ENCODE data around the gene GLIS1. TPM values are rescaled to one million over a fixed set of nuclear protein-coding genes. Genes with fewer than 3 reads are reported as not detected.

The GLIS1 gene
- total RNA-seq, 1 experiment from 2014 or later, result 0.13 TPM

GRCh38 chr1:53688381-53689102 is 50.4 kb downstream of the GLIS1 start:
- no peak for DNase-seq (ENCODE audit: low spot score)
- H3K27ac ChIP-seq (ENCODE audit: low read depth, low read length, poor library complexity, severe bottlenecking), result no peak overlapping the region
- POLR2A ChIA-PET (ENCODE audit: low non-redundant PET), result no interaction called here
- no peaks in the 10 kb centered on the region for H3K9me3 ChIP-seq (ENCODE audit: low read depth, low read length, poor library complexity, severe bottlenecking)
- CTCF ChIA-PET, result no interaction called here
- no peak overlapping the region for H3K4me3 ChIP-seq (ENCODE audit: low read depth, low read length, poor library complexity, severe bottlenecking)
- no peaks in the 10 kb centered on the region for H3K36me3 ChIP-seq (ENCODE audit: insufficient read depth, low read length, poor library complexity, severe bottlenecking)
- no TSS peak for BruUV-seq (replicated peaks)
- TF ChIP-seq CTCF (conservative IDR thresholded peaks at IDR 0.05; ENCODE audit: low read depth, low read length) (no peak), EZH2 (IDR thresholded peaks at IDR 0.05; ENCODE audit: borderline replicate concordance, low read depth, low read length, poor library complexity, severe bottlenecking) (no peak)
- intact Hi-C loops (cut with micrococcal nuclease; ENCODE audit: unreplicated experiment), result no loop called here
- H3K27me3 ChIP-seq (replicated peaks; ENCODE audit: insufficient read depth, low read depth, low read length, poor library complexity), result peaks cover 5% of the 10 kb centered on the region
- H3K4me1 ChIP-seq (ENCODE audit: insufficient read depth, low read length, poor library complexity, severe bottlenecking), result peaks cover 9% of the 10 kb centered on the region

GRCh38 chr1:53687901-53688300 is 51.1 kb downstream of the GLIS1 start:
- CTCF ChIA-PET, result no interaction called here
- no peak for DNase-seq (ENCODE audit: low spot score)
- BruUV-seq (replicated peaks), result no TSS peak
- Histone ChIP-seq H3K4me3 (ENCODE audit: low read depth, low read length, poor library complexity, severe bottlenecking) (no peak overlapping the region), H3K27ac (ENCODE audit: low read depth, low read length, poor library complexity, severe bottlenecking) (no peak overlapping the region), H3K27me3 (replicated peaks; ENCODE audit: insufficient read depth, low read depth, low read length, poor library complexity) (peaks cover 5% of the 10 kb centered on the region), H3K36me3 (ENCODE audit: insufficient read depth, low read length, poor library complexity, severe bottlenecking) (no peaks in the 10 kb centered on the region), H3K9me3 (ENCODE audit: low read depth, low read length, poor library complexity, severe bottlenecking) (no peaks in the 10 kb centered on the region), H3K4me1 (ENCODE audit: insufficient read depth, low read length, poor library complexity, severe bottlenecking) (peaks cover 9% of the 10 kb centered on the region)
- POLR2A ChIA-PET (ENCODE audit: low non-redundant PET), result no interaction called here
- intact Hi-C loops (cut with micrococcal nuclease; ENCODE audit: unreplicated experiment), result no loop called here
- TF ChIP-seq EZH2 (IDR thresholded peaks at IDR 0.05; ENCODE audit: borderline replicate concordance, low read depth, low read length, poor library complexity, severe bottlenecking), result no peak
- no peak for TF ChIP-seq CTCF (conservative IDR thresholded peaks at IDR 0.05; ENCODE audit: low read depth, low read length)

- Histone ChIP-seq H3K4me3 (ENCODE audit: low read depth, low read length, poor library complexity, severe bottlenecking) (no peak overlapping the region), H3K4me1 (ENCODE audit: insufficient read depth, low read length, poor library complexity, severe bottlenecking) (peaks cover 9% of the 10 kb centered on the region), H3K36me3 (ENCODE audit: insufficient read depth, low read length, poor library complexity, severe bottlenecking) (no peaks in the 10 kb centered on the region), H3K9me3 (ENCODE audit: low read depth, low read length, poor library complexity, severe bottlenecking) (no peaks in the 10 kb centered on the region), H3K27me3 (replicated peaks; ENCODE audit: insufficient read depth, low read depth, low read length, poor library complexity) (peaks cover 5% of the 10 kb centered on the region), H3K27ac (ENCODE audit: low read depth, low read length, poor library complexity, severe bottlenecking) (no peak overlapping the region)
- TF ChIP-seq EZH2 (IDR thresholded peaks at IDR 0.05; ENCODE audit: borderline replicate concordance, low read depth, low read length, poor library complexity, severe bottlenecking), result no peak
- TF ChIP-seq CTCF (conservative IDR thresholded peaks at IDR 0.05; ENCODE audit: low read depth, low read length), result no peak
- intact Hi-C loops (cut with micrococcal nuclease; ENCODE audit: unreplicated experiment), result no loop called here
- ChIA-PET CTCF (no interaction called here), POLR2A (ENCODE audit: low non-redundant PET) (no interaction called here)
- DNase-seq (ENCODE audit: low spot score), result no peak
- no TSS peak for BruUV-seq (replicated peaks)
Measured at GRCh38 chr1:53687426-53687825, 51.5 kb downstream of the GLIS1 start.

All from A673 (cell line).